Measurements from ENCODE around the gene PSMD12.

DNA sequence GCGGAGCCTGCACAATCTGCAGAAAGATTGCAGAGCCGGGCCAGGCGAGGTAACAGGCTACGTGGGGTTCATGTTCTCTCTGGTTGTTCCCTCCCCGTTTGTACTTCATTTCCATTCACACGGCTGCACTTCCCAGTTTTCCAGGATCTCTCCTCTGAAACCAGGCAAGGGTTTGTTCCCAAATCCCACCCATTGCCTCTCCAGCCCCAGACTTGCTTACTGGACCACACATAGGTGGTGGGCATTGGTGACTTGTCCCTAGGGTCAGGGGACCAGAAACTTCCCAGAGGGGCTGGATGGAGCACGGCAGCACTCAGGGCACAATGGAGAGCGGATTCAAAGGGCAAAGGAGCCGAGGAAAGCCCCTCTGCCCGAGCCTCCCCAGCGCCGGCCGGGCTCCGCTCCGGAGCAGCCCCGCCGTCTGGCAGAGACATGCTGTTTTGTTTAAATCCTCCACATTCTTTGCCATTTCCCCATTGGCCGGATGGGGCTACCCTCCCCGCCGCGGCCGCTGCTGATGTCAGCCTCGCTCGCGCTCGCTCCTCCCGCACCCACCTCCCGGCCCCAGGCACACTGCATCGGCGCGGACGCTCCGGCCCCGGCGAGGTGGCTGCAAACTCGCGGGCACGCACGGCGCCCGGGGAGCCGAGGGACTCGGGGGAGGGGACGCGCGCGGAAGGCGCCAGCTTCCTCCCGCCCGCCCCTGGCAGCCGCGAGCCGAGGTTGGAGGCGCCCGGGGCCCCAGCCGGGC, 10.5 kb upstream of the PSMD12 start, which contains the start of gene PITPNC1:
- TF ChIP-seq SIN3A (IDR thresholded peaks at IDR 0.05; ENCODE audit: borderline replicate concordance, insufficient read depth, low read length): peak; percentile 66; the same call in 1 of the 2 replicates
- TF ChIP-seq TAF1 (IDR thresholded peaks at IDR 0.05; ENCODE audit: borderline replicate concordance, insufficient read depth, low read length): peak; percentile 74; the same call in 1 of the 2 replicates

Measured in PFSK-1 (cell line).